ENCODE results near the gene FBXW10. TPM values are rescaled to one million over a fixed set of nuclear protein-coding genes. Genes with fewer than 3 reads are reported as not detected.
"Not testable (repeated sequence)": the region's sequence is repeated elsewhere in the genome, so short reads cannot be mapped to it uniquely, and the experiment has no call there.

The FBXW10 gene
- total RNA-seq, 2 donors from 2014 or later: 0.10 to 0.14 TPM

DNA sequence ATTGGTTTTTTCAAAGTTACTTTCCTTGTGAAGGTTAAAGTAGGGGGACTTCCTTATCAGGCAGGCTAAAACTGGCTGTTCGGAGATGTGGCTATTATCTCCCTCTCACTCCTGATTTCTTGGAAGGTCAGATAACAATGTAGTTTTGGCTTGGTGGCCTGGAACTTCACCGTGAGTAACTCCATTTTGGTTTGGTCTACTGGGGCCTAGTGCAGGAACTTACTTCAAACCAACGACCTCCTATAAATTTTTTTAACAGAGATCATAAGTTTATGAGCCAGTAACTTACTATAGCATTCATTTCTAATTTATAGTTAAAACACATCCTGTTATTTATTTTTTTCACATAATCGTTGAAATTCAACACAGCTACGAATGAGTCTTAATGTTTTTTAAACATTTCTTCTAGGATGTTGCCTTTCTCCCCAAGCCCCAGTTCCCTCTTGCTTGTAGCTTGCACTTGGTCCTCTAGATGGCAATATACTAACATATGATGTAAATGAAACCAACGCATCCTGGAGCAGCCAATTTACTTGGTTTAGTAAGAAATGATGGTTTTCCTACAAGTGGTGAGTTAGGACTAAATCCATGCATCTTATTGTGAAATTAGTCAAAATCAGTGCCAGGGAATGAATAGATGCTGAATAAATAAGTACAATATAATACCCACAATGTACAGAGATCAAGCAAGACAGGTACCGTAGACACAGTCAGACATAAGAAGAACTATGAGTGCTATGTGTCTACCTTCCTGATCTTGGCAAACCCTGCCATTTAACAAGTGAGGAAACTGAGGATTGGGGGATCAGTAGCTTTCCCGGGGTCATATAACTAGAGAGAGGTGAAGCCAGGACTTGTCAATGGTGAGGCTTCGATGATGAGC lies 72.9 kb downstream of the FBXW10 start:
- intact Hi-C loops (cut with DNase I); DNase-seq (ENCODE audit: low spot score): not testable (repeated sequence)

DNA sequence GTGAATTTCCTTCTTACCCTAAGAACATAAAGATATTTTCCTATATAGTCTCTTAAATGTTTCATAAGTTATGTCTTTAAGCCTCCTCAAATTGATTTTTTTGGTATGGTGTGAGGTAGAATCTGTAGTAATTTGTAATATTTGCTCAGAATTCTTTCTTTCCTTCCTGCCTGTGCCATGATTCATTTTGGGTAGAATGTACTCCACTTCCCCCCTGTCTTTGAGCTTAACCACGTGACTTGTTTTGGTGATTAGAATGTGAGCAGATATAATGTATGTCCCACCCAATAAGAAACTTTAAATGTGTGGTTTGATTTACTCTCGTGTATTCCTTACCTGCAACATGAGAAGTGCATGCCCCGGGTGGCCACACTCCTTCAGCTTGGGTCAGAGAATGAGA lies 77.6 kb downstream of the FBXW10 start:
- DNase-seq (ENCODE audit: low spot score); intact Hi-C loops (cut with DNase I): not testable (repeated sequence)

DNA sequence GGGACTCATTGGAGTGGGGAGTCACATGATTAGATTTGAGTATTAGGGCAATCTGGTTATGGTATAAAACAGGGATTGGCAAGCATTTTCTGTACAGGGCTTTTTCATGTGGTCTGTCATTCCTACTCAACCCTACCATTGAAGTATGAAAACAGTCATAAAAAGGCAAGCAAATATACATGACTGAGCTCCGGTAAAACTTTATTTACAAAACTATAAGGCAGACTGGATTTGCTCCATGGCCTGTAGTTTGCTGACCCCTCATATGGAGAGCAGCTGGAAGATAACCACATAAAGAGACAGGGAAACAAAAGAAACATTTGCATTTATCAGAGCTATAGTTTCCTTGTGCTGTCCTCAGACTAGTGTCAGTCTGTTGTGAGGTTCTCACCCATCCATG lies 83.8 kb downstream of the FBXW10 start:
- intact Hi-C loops (cut with DNase I); DNase-seq (ENCODE audit: low spot score): not testable (repeated sequence)

Other genes starting within 250 kb of the FBXW10 start
- gene TBC1D28, start 99.7 kb upstream of the FBXW10 start, total RNA-seq: not detected
- 1 to 10 TPM; 1.5 to 2.3 TPM for gene FOXO3B, start 61.7 kb upstream of the FBXW10 start, total RNA-seq
- gene TVP23B, start 37.1 kb downstream of the FBXW10 start, total RNA-seq: 10 to 100 TPM; 26.7 to 29.4 TPM
- 10 to 100 TPM; 21.1 to 21.5 TPM for gene PRPSAP2, start 114.1 kb downstream of the FBXW10 start, total RNA-seq
- gene SLC5A10, start 208.1 kb downstream of the FBXW10 start, total RNA-seq: not detected

Data from posterior vena cava (tissue), 2 donors.